SH-SY5Y (cell line): ENCODE results near the gene YBX1.

Experiments
- GATA2 ChIP-seq: IDR thresholded peaks from 2 replicates; pipeline ENCODE4 v1.6.1; 2011; ENCODE audit warnings: mild to moderate bottlenecking, low read depth, low read length
- GATA3 ChIP-seq: IDR thresholded peaks from 2 replicates; pipeline ENCODE4 v1.6.1; 2011; ENCODE audit warnings: low read depth, mild to moderate bottlenecking, low read length, moderate library complexity

GRCh38 chr1:42657201-42657600 is 25.0 kb upstream of the YBX1 start:
- TF ChIP-seq GATA2 (no peak), GATA3 (no peak)
